Measurements from ENCODE around the gene HOXA3. TPM values are rescaled to one million over a fixed set of nuclear protein-coding genes. Genes with fewer than 3 reads are reported as not detected.

Gene HOXA3
- total RNA-seq, 1 donor from 2014 or later: 12.1 TPM

DNA sequence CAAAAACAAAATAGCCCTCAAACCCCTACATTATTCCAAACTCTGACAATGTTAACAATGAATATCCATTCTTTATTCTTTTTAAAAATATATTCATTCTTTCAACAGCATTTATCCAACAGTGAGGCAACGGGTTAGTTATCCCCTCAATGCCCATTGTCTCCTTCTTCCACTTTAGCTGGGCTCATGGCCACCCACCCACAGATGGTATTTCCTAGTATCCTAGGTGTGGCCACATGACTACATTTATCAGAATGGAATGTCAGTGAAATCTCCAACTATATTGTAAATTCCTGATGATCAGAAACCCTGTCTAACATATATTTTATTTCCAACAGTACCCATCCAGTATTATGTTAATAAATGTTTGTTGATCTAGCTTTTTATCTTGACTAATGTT, 70.2 kb downstream of the HOXA3 start:
- peaks cover 9% of the 10 kb centered on the region for H3K27me3 Mint-ChIP-seq (ENCODE audit: low read depth)
- H3K4me3 Mint-ChIP-seq (ENCODE audit: unreplicated experiment): no peak overlapping the region
- H3K4me1 Mint-ChIP-seq (ENCODE audit: low read depth): no peaks in the 10 kb centered on the region
- DNase-seq (ENCODE audit: low spot score): no peak
- no peak overlapping the region for H3K27ac Mint-ChIP-seq (ENCODE audit: unreplicated experiment)
- TF ChIP-seq CTCF (IDR thresholded peaks at IDR 0.05): no peak
- H3K9me3 Mint-ChIP-seq (ENCODE audit: low read depth): no peaks in the 10 kb centered on the region
- no peaks in the 10 kb centered on the region for H3K36me3 Mint-ChIP-seq (ENCODE audit: low read depth)

- H3K4me3 Mint-ChIP-seq (ENCODE audit: unreplicated experiment): no peak overlapping the region
- peaks cover 3% of the 10 kb centered on the region for H3K9me3 Mint-ChIP-seq (ENCODE audit: low read depth)
- no peak overlapping the region for H3K27ac Mint-ChIP-seq (ENCODE audit: unreplicated experiment)
- H3K4me1 Mint-ChIP-seq (ENCODE audit: low read depth): no peaks in the 10 kb centered on the region
- no peak for DNase-seq (ENCODE audit: low spot score)
- no peak for TF ChIP-seq CTCF (IDR thresholded peaks at IDR 0.05)
- H3K36me3 Mint-ChIP-seq (ENCODE audit: low read depth): no peaks in the 10 kb centered on the region
- H3K27me3 Mint-ChIP-seq (ENCODE audit: low read depth): peaks cover 8% of the 10 kb centered on the region
These were observed 71.4 kb downstream of the HOXA3 start for GRCh38 chr7:27080844-27081436.

DNA sequence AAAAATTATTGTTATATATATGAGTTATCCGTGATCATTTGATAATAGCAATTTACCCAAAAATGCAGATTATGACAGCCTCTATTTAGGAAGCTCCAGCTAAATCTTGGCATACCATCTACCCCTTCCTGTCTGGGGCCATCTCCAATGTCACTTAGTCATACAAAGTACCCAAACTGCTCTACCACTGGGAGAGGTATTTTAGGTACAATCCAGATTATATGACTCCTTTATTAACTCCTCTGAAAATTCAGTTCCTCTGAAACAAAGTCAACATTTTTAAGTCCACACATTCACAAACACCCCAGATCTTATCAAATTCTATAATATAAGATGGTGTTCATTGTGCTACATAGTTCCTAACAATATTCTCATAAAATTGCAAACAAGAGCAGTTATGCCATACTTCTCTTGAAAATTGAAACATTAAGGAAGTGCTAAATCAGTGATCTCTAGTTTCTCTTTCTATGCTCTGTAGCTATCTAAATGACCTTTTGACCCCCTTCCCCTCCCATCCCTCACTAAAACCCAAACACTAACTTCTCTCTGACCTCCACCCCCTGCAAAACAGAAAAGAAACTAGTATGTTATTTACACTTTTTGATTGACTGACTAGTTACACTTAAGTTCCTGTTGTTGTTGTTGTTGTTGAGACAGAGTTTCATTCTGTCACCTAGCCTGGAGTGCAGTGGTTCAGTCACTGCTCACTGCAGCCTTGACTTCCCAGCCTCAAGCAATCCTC, 73.0 kb downstream of the HOXA3 start:
- H3K27me3 Mint-ChIP-seq (ENCODE audit: low read depth): peaks cover 6% of the 10 kb centered on the region
- no peaks in the 10 kb centered on the region for H3K36me3 Mint-ChIP-seq (ENCODE audit: low read depth)
- H3K9me3 Mint-ChIP-seq (ENCODE audit: low read depth): peaks cover 5% of the 10 kb centered on the region
- no peak for DNase-seq (ENCODE audit: low spot score)
- H3K27ac Mint-ChIP-seq (ENCODE audit: unreplicated experiment): no peak overlapping the region
- H3K4me1 Mint-ChIP-seq (ENCODE audit: low read depth): no peaks in the 10 kb centered on the region
- no peak for TF ChIP-seq CTCF (IDR thresholded peaks at IDR 0.05)
- no peak overlapping the region for H3K4me3 Mint-ChIP-seq (ENCODE audit: unreplicated experiment)

- Mint-ChIP-seq H3K27me3 (ENCODE audit: low read depth) (peaks cover 6% of the 10 kb centered on the region), H3K4me3 (ENCODE audit: unreplicated experiment) (no peak overlapping the region), H3K4me1 (ENCODE audit: low read depth) (no peaks in the 10 kb centered on the region), H3K36me3 (ENCODE audit: low read depth) (no peaks in the 10 kb centered on the region), H3K9me3 (ENCODE audit: low read depth) (peaks cover 5% of the 10 kb centered on the region), H3K27ac (ENCODE audit: unreplicated experiment) (no peak overlapping the region)
- TF ChIP-seq CTCF (IDR thresholded peaks at IDR 0.05): no peak
- no peak for DNase-seq (ENCODE audit: low spot score)
These were observed 73.7 kb downstream of the HOXA3 start for GRCh38 chr7:27078616-27079233.

DNA sequence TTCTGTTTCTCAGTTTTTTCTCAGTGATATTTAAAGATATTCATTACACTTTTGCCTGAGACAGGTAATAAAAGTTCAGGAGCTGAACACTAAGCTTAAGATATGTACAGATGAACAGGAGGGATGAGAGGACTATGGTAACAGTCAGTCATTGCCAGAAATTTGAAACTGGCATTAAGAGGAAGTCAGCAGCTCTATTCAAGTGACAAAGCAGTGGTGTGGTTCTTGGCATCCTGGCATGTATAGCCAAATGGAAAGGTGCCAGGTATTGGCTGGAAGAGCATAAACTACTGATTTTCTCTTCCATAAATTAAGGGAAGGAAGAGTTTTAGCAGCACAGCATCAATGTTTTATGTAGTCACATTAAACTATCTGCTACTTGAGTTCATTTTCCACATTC, 79.3 kb downstream of the HOXA3 start:
- TF ChIP-seq CTCF (IDR thresholded peaks at IDR 0.05): no peak
- no peak for DNase-seq (ENCODE audit: low spot score)
- Mint-ChIP-seq H3K4me3 (ENCODE audit: unreplicated experiment) (no peak overlapping the region), H3K36me3 (ENCODE audit: low read depth) (no peaks in the 10 kb centered on the region), H3K4me1 (ENCODE audit: low read depth) (no peaks in the 10 kb centered on the region), H3K27ac (ENCODE audit: unreplicated experiment) (no peak overlapping the region), H3K9me3 (ENCODE audit: low read depth) (peaks cover 5% of the 10 kb centered on the region), H3K27me3 (ENCODE audit: low read depth) (peaks cover 4% of the 10 kb centered on the region)
